Activated naive CD8-positive, alpha-beta T cell treated with anti-CD3 and anti-CD28 coated beads, Interleukin-2, amount 50 U/mL, for 24 hours (primary cell): ENCODE measurements around the gene UTP15.

Experiments used
- ATAC-seq: fragments of 150-1000 bp; cut with Tn5 transposase; one replicate; pipeline ENCODE4 v1.10.0; 2021
- DNase-seq: peaks from one replicate; pipeline ENCODE4 v3.0.0; 2021
- H3K27ac Mint-ChIP-seq: one replicate; pipeline ENCODE4 v1.8.0; 2021; ENCODE audit warnings: mild to moderate bottlenecking, mixed read lengths
- H3K27me3 Mint-ChIP-seq: one replicate; pipeline ENCODE4 v1.8.0; 2021; ENCODE audit warnings: mixed read lengths
- H3K36me3 Mint-ChIP-seq: one replicate; pipeline ENCODE4 v1.8.0; 2021; ENCODE audit warnings: low read depth, mixed read lengths
- H3K4me1 Mint-ChIP-seq: one replicate; pipeline ENCODE4 v1.8.0; 2021; ENCODE audit warnings: mixed read lengths
- H3K4me3 Mint-ChIP-seq: one replicate; pipeline ENCODE4 v1.8.0; 2021; ENCODE audit warnings: mild to moderate bottlenecking, moderate library complexity, mixed read lengths
- H3K9me3 Mint-ChIP-seq: one replicate; pipeline ENCODE4 v1.8.0; 2021; ENCODE audit warnings: mixed read lengths

Gene UTP15

GRCh38 chr5:73544429-73545402 is 20.8 kb upstream of the UTP15 start:
- Mint-ChIP-seq H3K9me3 (no peaks in the 10 kb centered on the region), H3K27ac (no peak overlapping the region), H3K4me3 (no peak overlapping the region), H3K4me1 (no peaks in the 10 kb centered on the region), H3K36me3 (no peaks in the 10 kb centered on the region), H3K27me3 (peaks cover 15% of the 10 kb centered on the region)
- DNase-seq (no peak), ATAC-seq (no peak)

- H3K36me3 Mint-ChIP-seq = no peaks in the 10 kb centered on the region
- H3K4me1 Mint-ChIP-seq = peaks cover 1% of the 10 kb centered on the region
- DNase-seq (no peak), ATAC-seq (no peak)
- no peak overlapping the region for H3K27ac Mint-ChIP-seq
- H3K9me3 Mint-ChIP-seq = no peaks in the 10 kb centered on the region
- H3K27me3 Mint-ChIP-seq = peaks cover 9% of the 10 kb centered on the region
- no peak overlapping the region for H3K4me3 Mint-ChIP-seq
Observed at GRCh38 chr5:73545403-73545779, 20.2 kb upstream of the UTP15 start.

GRCh38 chr5:73550016-73550415 is 15.5 kb upstream of the UTP15 start:
- H3K27ac Mint-ChIP-seq = no peak overlapping the region
- DNase-seq (no peak), ATAC-seq (no peak)

GRCh38 chr5:73552642-73553041 is 12.9 kb upstream of the UTP15 start:
- Mint-ChIP-seq H3K27me3 (no peaks in the 10 kb centered on the region), H3K27ac (no peak overlapping the region), H3K9me3 (no peaks in the 10 kb centered on the region), H3K4me3 (no peak overlapping the region), H3K4me1 (peaks cover 1% of the 10 kb centered on the region), H3K36me3 (peaks cover 14% of the 10 kb centered on the region)
- no peak for DNase-seq
- ATAC-seq = no peak

More at GRCh38 chr5:73550016-73550415, 15.5 kb upstream of the UTP15 start:
- H3K4me3 Mint-ChIP-seq = no peak overlapping the region
- H3K27me3 Mint-ChIP-seq = no peaks in the 10 kb centered on the region
- no peaks in the 10 kb centered on the region for H3K9me3 Mint-ChIP-seq
- H3K36me3 Mint-ChIP-seq = peaks cover 13% of the 10 kb centered on the region
- peaks cover 1% of the 10 kb centered on the region for H3K4me1 Mint-ChIP-seq

GRCh38 chr5:73558950-73559349 is 6.6 kb upstream of the UTP15 start:
- peaks cover 17% of the 10 kb centered on the region for H3K36me3 Mint-ChIP-seq
- no peak overlapping the region for H3K4me3 Mint-ChIP-seq
- DNase-seq = no peak
- H3K9me3 Mint-ChIP-seq = no peaks in the 10 kb centered on the region
- H3K27me3 Mint-ChIP-seq = no peaks in the 10 kb centered on the region
- H3K27ac Mint-ChIP-seq = no peak overlapping the region
- H3K4me1 Mint-ChIP-seq = peaks cover 11% of the 10 kb centered on the region
- ATAC-seq = no peak

- ATAC-seq (no peak), DNase-seq (no peak)
- Mint-ChIP-seq H3K4me1 (peaks cover 42% of the 10 kb centered on the region), H3K27me3 (no peaks in the 10 kb centered on the region), H3K4me3 (peak overlapping the region; percentile 91), H3K27ac (peak overlapping the region; percentile 96), H3K36me3 (peaks cover 16% of the 10 kb centered on the region), H3K9me3 (no peaks in the 10 kb centered on the region)
Observed at GRCh38 chr5:73564018-73564417, 1.5 kb upstream of the UTP15 start.

GRCh38 chr5:73564675-73565074 is 868 bp upstream of the UTP15 start:
- peak; percentile 4 for DNase-seq
- Mint-ChIP-seq H3K36me3 (peaks cover 19% of the 10 kb centered on the region), H3K27me3 (no peaks in the 10 kb centered on the region), H3K9me3 (no peaks in the 10 kb centered on the region), H3K4me1 (peaks cover 42% of the 10 kb centered on the region), H3K27ac (peak overlapping the region; percentile 96), H3K4me3 (peak overlapping the region; percentile 91)
- no peak for ATAC-seq

- peak overlapping the region; percentile 96 for H3K27ac Mint-ChIP-seq
- ATAC-seq (no peak), DNase-seq (no peak)
- peaks cover 39% of the 10 kb centered on the region for H3K4me1 Mint-ChIP-seq
- peak overlapping the region; percentile 91 for H3K4me3 Mint-ChIP-seq
- no peaks in the 10 kb centered on the region for H3K27me3 Mint-ChIP-seq
- H3K36me3 Mint-ChIP-seq = peaks cover 24% of the 10 kb centered on the region
- no peaks in the 10 kb centered on the region for H3K9me3 Mint-ChIP-seq
Observed at GRCh38 chr5:73565969-73566547, 515 bp downstream of the UTP15 start.

- Mint-ChIP-seq H3K36me3 (peaks cover 34% of the 10 kb centered on the region), H3K27me3 (no peaks in the 10 kb centered on the region), H3K27ac (no peak overlapping the region), H3K4me3 (no peak overlapping the region), H3K4me1 (no peaks in the 10 kb centered on the region), H3K9me3 (no peaks in the 10 kb centered on the region)
- DNase-seq = no peak
- no peak for ATAC-seq
Observed at GRCh38 chr5:73582285-73583145, 17.0 kb downstream of the UTP15 start.

GRCh38 chr5:73587923-73588322 is 22.4 kb downstream of the UTP15 start:
- H3K9me3 Mint-ChIP-seq = no peaks in the 10 kb centered on the region
- ATAC-seq (no peak), DNase-seq (no peak)
- no peak overlapping the region for H3K27ac Mint-ChIP-seq
- no peak overlapping the region for H3K4me3 Mint-ChIP-seq
- peaks cover 2% of the 10 kb centered on the region for H3K27me3 Mint-ChIP-seq
- H3K36me3 Mint-ChIP-seq = peaks cover 2% of the 10 kb centered on the region
- H3K4me1 Mint-ChIP-seq = no peaks in the 10 kb centered on the region

- Mint-ChIP-seq H3K27me3 (peaks cover 2% of the 10 kb centered on the region), H3K27ac (no peak overlapping the region), H3K9me3 (no peaks in the 10 kb centered on the region), H3K4me1 (no peaks in the 10 kb centered on the region), H3K4me3 (no peak overlapping the region), H3K36me3 (peaks cover 2% of the 10 kb centered on the region)
- ATAC-seq (peak; percentile 43), DNase-seq (peak; percentile 41)
Observed at GRCh38 chr5:73591102-73591695, 25.7 kb downstream of the UTP15 start.

GRCh38 chr5:73591698-73592501 is 26.4 kb downstream of the UTP15 start:
- ATAC-seq (no peak), DNase-seq (no peak)
- no peaks in the 10 kb centered on the region for H3K9me3 Mint-ChIP-seq
- no peak overlapping the region for H3K4me3 Mint-ChIP-seq
- H3K27me3 Mint-ChIP-seq = peaks cover 2% of the 10 kb centered on the region
- no peak overlapping the region for H3K27ac Mint-ChIP-seq
- no peaks in the 10 kb centered on the region for H3K4me1 Mint-ChIP-seq
- H3K36me3 Mint-ChIP-seq = no peaks in the 10 kb centered on the region

GRCh38 chr5:73592551-73592950 is 27.0 kb downstream of the UTP15 start:
- no peaks in the 10 kb centered on the region for H3K9me3 Mint-ChIP-seq
- H3K36me3 Mint-ChIP-seq = no peaks in the 10 kb centered on the region
- H3K4me3 Mint-ChIP-seq = no peak overlapping the region
- H3K4me1 Mint-ChIP-seq = no peaks in the 10 kb centered on the region
- peaks cover 2% of the 10 kb centered on the region for H3K27me3 Mint-ChIP-seq
- H3K27ac Mint-ChIP-seq = no peak overlapping the region
- ATAC-seq (no peak), DNase-seq (no peak)
